IMR-90 (cell line): ENCODE measurements around the gene TBX4. TPM values are rescaled to one million over a fixed set of nuclear protein-coding genes. Genes with fewer than 3 reads are reported as not detected.

Source experiments
- ATAC-seq: fragments of 200-7000 bp; cut with Tn5 transposase; 2 replicates; pipeline ENCODE4 v1.9.1; 2020; ENCODE audit warnings: low read depth, mild to moderate bottlenecking, moderate library complexity
- BruUV-seq: library from RNA; stranded (reverse); fragments of 400-500 nt; replicated peaks from 2 replicates; lab custom pipeline; 2021; lab: Mats Ljungman, UMichigan
- CTCF ChIA-PET: fragments of 300-600 bp; formaldehyde crosslinking; extraction: SDS; loops from one replicate; lab custom pipeline; 2021; ENCODE audit warnings: antibody characterized with exemption; lab: Yijun Ruan, JAX
- POLR2A ChIA-PET: fragments of 300-600 bp; sonication (Branson Sonifier 250); formaldehyde crosslinking; loops from one replicate; lab custom pipeline; 2022; ENCODE audit warnings: antibody characterized with exemption; ENCODE audit not compliant: unreplicated experiment; lab: Charles Lee
- DNase-seq: peaks from one replicate; pipeline ENCODE4 v3.0.0; 2013
- H2AFZ ChIP-seq: replicated peaks from 2 replicates; pipeline ENCODE3; 2013; ENCODE audit warnings: low read length, mild to moderate bottlenecking; ENCODE audit not compliant: poor library complexity
- H2AK5ac ChIP-seq: 2 replicates; pipeline ENCODE4 v1.6.1; 2013; ENCODE audit warnings: low read depth, low read length, inconsistent platforms
- H2AK9ac ChIP-seq: replicated peaks from 2 replicates; pipeline ENCODE3; 2013; ENCODE audit warnings: mild to moderate bottlenecking, low read depth, low read length, moderate library complexity; ENCODE audit not compliant: poor library complexity
- H2BK120ac ChIP-seq: 2 replicates; pipeline ENCODE4 v1.6.1; 2013; ENCODE audit warnings: low read depth, low read length, inconsistent platforms
- H2BK15ac ChIP-seq: 3 replicates; pipeline ENCODE4 v1.6.1; 2013; ENCODE audit warnings: low read depth, low read length, inconsistent platforms
- H2BK20ac ChIP-seq: 2 replicates; pipeline ENCODE4 v1.6.1; 2013; ENCODE audit warnings: low read depth, mild to moderate bottlenecking, inconsistent platforms, low read length, moderate library complexity
- H2BK5ac ChIP-seq: 2 replicates; pipeline ENCODE4 v1.6.1; 2013; ENCODE audit warnings: mild to moderate bottlenecking, low read depth, low read length, inconsistent platforms; ENCODE audit not compliant: poor library complexity, severe bottlenecking
- H3K14ac ChIP-seq: replicated peaks from 2 replicates; pipeline ENCODE4 v1.6.1; 2013; ENCODE audit warnings: low read depth, low read length, inconsistent platforms
- H3K18ac ChIP-seq: 2 replicates; pipeline ENCODE4 v1.6.1; 2013; ENCODE audit warnings: low read depth, low read length, control low read depth
- H3K23ac ChIP-seq: 2 replicates; pipeline ENCODE4 v1.6.1; 2013; ENCODE audit warnings: low read depth, low read length, inconsistent platforms
- H3K27ac ChIP-seq: 2 replicates; pipeline ENCODE4 v1.5.1; 2013; ENCODE audit warnings: mild to moderate bottlenecking, control low read depth, low read length; ENCODE audit not compliant: insufficient read depth
- H3K27me3 ChIP-seq: 2 replicates; pipeline ENCODE4 v1.6.1; 2013; ENCODE audit warnings: low read length; ENCODE audit not compliant: control insufficient read depth, insufficient read depth
- H3K36me3 ChIP-seq: 2 replicates; pipeline ENCODE4 v1.6.1; 2013; ENCODE audit warnings: low read length, mixed read lengths; ENCODE audit not compliant: control insufficient read depth, insufficient read depth
- H3K4ac ChIP-seq: 2 replicates; pipeline ENCODE4 v1.6.1; 2013; ENCODE audit warnings: low read depth, low read length, inconsistent platforms
- H3K4me1 ChIP-seq: 2 replicates; pipeline ENCODE4 v1.6.1; 2013; ENCODE audit warnings: low read length, mixed read lengths; ENCODE audit not compliant: control insufficient read depth, insufficient read depth
- H3K4me2 ChIP-seq: 2 replicates; pipeline ENCODE4 v1.6.1; 2013; ENCODE audit warnings: low read depth, mild to moderate bottlenecking, control low read depth, low read length, moderate library complexity
- H3K4me3 ChIP-seq: 2 replicates; pipeline ENCODE4 v1.5.1; 2013; ENCODE audit warnings: low read depth, mild to moderate bottlenecking, control low read depth, low read length, moderate library complexity; ENCODE audit not compliant: insufficient read depth
- H3K56ac ChIP-seq: 2 replicates; pipeline ENCODE4 v1.6.1; 2013; ENCODE audit warnings: low read length, inconsistent platforms; ENCODE audit not compliant: insufficient read depth; ENCODE audit errors: extremely low read depth
- H3K79me1 ChIP-seq, 2 experiments: 2 replicates each; pipeline ENCODE4 v1.6.1; 2013; ENCODE audit warnings: low read length in 2 of 2, inconsistent platforms in 1 of 2, low read depth in 1 of 2
- H3K9ac ChIP-seq: 2 replicates; pipeline ENCODE4 v1.6.1; 2013; ENCODE audit warnings: low read depth, low read length, control low read depth
- H3K9me1 ChIP-seq: 2 replicates; pipeline ENCODE4 v1.6.1; 2013; ENCODE audit warnings: low read length, inconsistent platforms; ENCODE audit not compliant: insufficient read depth
- H3K9me3 ChIP-seq: 2 replicates; pipeline ENCODE4 v1.6.1; 2013; ENCODE audit warnings: low read length; ENCODE audit not compliant: control insufficient read depth, insufficient read depth
- H4K20me1 ChIP-seq: 2 replicates; pipeline ENCODE4 v1.6.1; 2013; ENCODE audit warnings: low read length, inconsistent platforms; ENCODE audit not compliant: insufficient read depth
- H4K5ac ChIP-seq: 2 replicates; pipeline ENCODE4 v1.6.1; 2013; ENCODE audit warnings: mild to moderate bottlenecking, low read depth, low read length, control low read depth
- H4K8ac ChIP-seq, 2 experiments: 2 replicates each; pipeline ENCODE4 v1.6.1; 2013; ENCODE audit warnings: low read depth in 2 of 2, low read length in 2 of 2, control low read depth in 1 of 2, inconsistent platforms in 1 of 2
- H4K91ac ChIP-seq: 2 replicates; pipeline ENCODE4 v1.6.1; 2013; ENCODE audit warnings: low read depth, low read length, inconsistent platforms; ENCODE audit not compliant: insufficient read depth
- BHLHE40 ChIP-seq: fragments of 150-350 bp; IDR thresholded peaks from 2 replicates; pipeline ENCODE4 v1.6.1; 2016; ENCODE audit warnings: mild to moderate bottlenecking, low read depth, low read length
- CEBPB ChIP-seq: IDR thresholded peaks from 2 replicates; pipeline ENCODE4 v1.6.1; 2012; ENCODE audit warnings: low read depth, low read length, improper control_type of control experiment
- CHD1 ChIP-seq: IDR thresholded peaks from 2 replicates; pipeline ENCODE4 v1.6.1; 2012; ENCODE audit warnings: low read depth, low read length, improper control_type of control experiment
- FOS ChIP-seq: fragments of 150-350 bp; IDR thresholded peaks from 2 replicates; pipeline ENCODE4 v1.6.1; 2016; ENCODE audit warnings: low read depth, low read length
- MAFK ChIP-seq: IDR thresholded peaks from 2 replicates; pipeline ENCODE4 v1.6.1; 2012; ENCODE audit warnings: low read depth, low read length, improper control_type of control experiment
- MAZ ChIP-seq: IDR thresholded peaks from 2 replicates; pipeline ENCODE4 v1.6.1; 2012; ENCODE audit warnings: low read depth, mild to moderate bottlenecking, low read length, improper control_type of control experiment, moderate library complexity, borderline replicate concordance
- MXI1 ChIP-seq: IDR thresholded peaks from 2 replicates; pipeline ENCODE4 v1.6.1; 2012; ENCODE audit warnings: low read depth, mild to moderate bottlenecking, low read length, moderate library complexity, borderline replicate concordance
- NFE2L2 ChIP-seq: fragments of 150-350 bp; IDR thresholded peaks from 2 replicates; pipeline ENCODE4 v1.6.1; 2016; ENCODE audit warnings: low read depth, mild to moderate bottlenecking, low read length
- POLR2A ChIP-seq: IDR thresholded peaks from 2 replicates; pipeline ENCODE4 v1.6.1; 2012; ENCODE audit warnings: mild to moderate bottlenecking, low read depth, low read length
- RAD21 ChIP-seq: IDR thresholded peaks from 2 replicates; pipeline ENCODE4 v1.6.1; 2012; ENCODE audit warnings: low read length, improper control_type of control experiment
- RCOR1 ChIP-seq: IDR thresholded peaks from 2 replicates; pipeline ENCODE4 v1.6.1; 2012; ENCODE audit warnings: mild to moderate bottlenecking, low read length, improper control_type of control experiment; ENCODE audit not compliant: insufficient replicate concordance
- RFX5 ChIP-seq: IDR thresholded peaks from 2 replicates; pipeline ENCODE4 v1.8.0; 2012; ENCODE audit warnings: low read depth, mild to moderate bottlenecking, low read length, moderate library complexity
- SMC3 ChIP-seq: fragments of 150-350 bp; IDR thresholded peaks from 2 replicates; pipeline ENCODE4 v1.6.1; 2016; ENCODE audit warnings: low read depth, mild to moderate bottlenecking, antibody characterized with exemption, low read length, moderate library complexity
- USF2 ChIP-seq: fragments of 150-350 bp; IDR thresholded peaks from 2 replicates; pipeline ENCODE4 v1.6.1; 2017; ENCODE audit warnings: mild to moderate bottlenecking, antibody characterized with exemption, low read length, low read depth
- WGBS, 2 experiments: methylation state at CpG; one replicate each; pipeline versions ENCODE4 v1.1.5 to v1.1.7; 2013; ENCODE audit warnings: missing lambda C conversion rate in 2 of 2; ENCODE audit not compliant: insufficient read length in 1 of 2; ENCODE audit errors: extremely low coverage in 2 of 2; 5-methylcytosine and 5-hydroxymethylcytosine counted together
- dilution Hi-C: fragments of 300-500 bp; cut with HindIII; formaldehyde crosslinking; loops from one replicate; pipeline ENCODE4 v1.14.3; 2018; ENCODE audit warnings: low sequenced_read_pairs; ENCODE audit not compliant: unreplicated experiment
- in situ Hi-C: fragments of 300-500 bp; cut with MboI; formaldehyde crosslinking; loops from 3 replicates; pipeline ENCODE4 v1.14.3; 2019; ENCODE audit warnings: low sequenced_read_pairs, inconsistent platforms, mixed read lengths
- intact Hi-C: fragments of 100-400 bp; cut with micrococcal nuclease; formaldehyde crosslinking; loops from 2 replicates; pipeline ENCODE4 v1.10.0; 2022
- polyA plus RNA-seq, 3 experiments: library from polyadenylated mRNA; depleted of rRNA; stranded (reverse); fragments of >200 nt; gene quantifications; 2 replicates each; pipeline ENCODE4 v1.2.3, GENCODE V29; 2012; ENCODE audit warnings: low replicate concordance in 1 of 3
- total RNA-seq: library from RNA; depleted of rRNA; stranded (reverse); fragments of >200 nt; gene quantifications from 2 replicates; pipeline ENCODE4 v1.2.3, GENCODE V29; 2012
- TF ChIP-seq, protein P1 (sequence below): fragments of 150-350 bp; IDR thresholded peaks from 2 replicates; pipeline ENCODE4 v1.6.1; 2016; ENCODE audit warnings: low read depth, mild to moderate bottlenecking, low read length, moderate library complexity, borderline replicate concordance
- TF ChIP-seq, protein P2 (sequence below): conservative IDR thresholded peaks from 2 replicates; pipeline ENCODE4 v1.5.1; 2012; ENCODE audit warnings: mild to moderate bottlenecking, low read depth, low read length, improper control_type of control experiment

Gene TBX4
- total and polyA plus RNA-seq, 2 of the 4 experiments (the other 2 are of a cell fraction) = 0.05 TPM; not detected in 1

GRCh38 chr17:61502292-61502691 is 50.1 kb downstream of the TBX4 start:
- no peak overlapping the region for H2AK5ac ChIP-seq
- DNase-seq (no peak), ATAC-seq (no peak)
- H4K8ac ChIP-seq = no peak overlapping the region
- H3K56ac ChIP-seq = no peak overlapping the region
- H2AK9ac ChIP-seq = no peak overlapping the region
- no peak overlapping the region for H3K4ac ChIP-seq
- no peak overlapping the region for H2BK15ac ChIP-seq
- H4K20me1 ChIP-seq = no peaks in the 10 kb centered on the region; the same call in 1 of the 2 replicates
- no peak overlapping the region for H4K91ac ChIP-seq
- H3K79me1 ChIP-seq = no peaks in the 10 kb centered on the region
- H3K4me2 ChIP-seq = no peak overlapping the region
- no peak overlapping the region for H4K5ac ChIP-seq
- H3K14ac ChIP-seq = no peak overlapping the region
- dilution Hi-C loops = no loop called here
- H3K36me3 ChIP-seq = no peaks in the 10 kb centered on the region
- CTCF ChIA-PET = no interaction called here
- H3K4me1 ChIP-seq = peaks cover 3% of the 10 kb centered on the region
- H2AFZ ChIP-seq = no peak overlapping the region
- POLR2A ChIA-PET = no interaction called here
- WGBS, 2 experiments = no CpG with 5 or more reads among the region's 5 CpGs
- no peak overlapping the region for H2BK5ac ChIP-seq
- BruUV-seq = no TSS peak
- TF ChIP-seq MXI1 (no peak), NFE2L2 (no peak), USF2 (no peak), MAZ (no peak), RAD21 (no peak), FOS (no peak), RFX5 (no peak), BHLHE40 (no peak), MAFK (no peak), POLR2A (no peak), RCOR1 (no peak), SMC3 (no peak), CEBPB (no peak), CHD1 (no peak)
- TF ChIP-seq, protein P1, sequence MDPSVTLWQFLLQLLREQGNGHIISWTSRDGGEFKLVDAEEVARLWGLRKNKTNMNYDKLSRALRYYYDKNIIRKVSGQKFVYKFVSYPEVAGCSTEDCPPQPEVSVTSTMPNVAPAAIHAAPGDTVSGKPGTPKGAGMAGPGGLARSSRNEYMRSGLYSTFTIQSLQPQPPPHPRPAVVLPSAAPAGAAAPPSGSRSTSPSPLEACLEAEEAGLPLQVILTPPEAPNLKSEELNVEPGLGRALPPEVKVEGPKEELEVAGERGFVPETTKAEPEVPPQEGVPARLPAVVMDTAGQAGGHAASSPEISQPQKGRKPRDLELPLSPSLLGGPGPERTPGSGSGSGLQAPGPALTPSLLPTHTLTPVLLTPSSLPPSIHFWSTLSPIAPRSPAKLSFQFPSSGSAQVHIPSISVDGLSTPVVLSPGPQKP = no peak
- TF ChIP-seq, protein P2, sequence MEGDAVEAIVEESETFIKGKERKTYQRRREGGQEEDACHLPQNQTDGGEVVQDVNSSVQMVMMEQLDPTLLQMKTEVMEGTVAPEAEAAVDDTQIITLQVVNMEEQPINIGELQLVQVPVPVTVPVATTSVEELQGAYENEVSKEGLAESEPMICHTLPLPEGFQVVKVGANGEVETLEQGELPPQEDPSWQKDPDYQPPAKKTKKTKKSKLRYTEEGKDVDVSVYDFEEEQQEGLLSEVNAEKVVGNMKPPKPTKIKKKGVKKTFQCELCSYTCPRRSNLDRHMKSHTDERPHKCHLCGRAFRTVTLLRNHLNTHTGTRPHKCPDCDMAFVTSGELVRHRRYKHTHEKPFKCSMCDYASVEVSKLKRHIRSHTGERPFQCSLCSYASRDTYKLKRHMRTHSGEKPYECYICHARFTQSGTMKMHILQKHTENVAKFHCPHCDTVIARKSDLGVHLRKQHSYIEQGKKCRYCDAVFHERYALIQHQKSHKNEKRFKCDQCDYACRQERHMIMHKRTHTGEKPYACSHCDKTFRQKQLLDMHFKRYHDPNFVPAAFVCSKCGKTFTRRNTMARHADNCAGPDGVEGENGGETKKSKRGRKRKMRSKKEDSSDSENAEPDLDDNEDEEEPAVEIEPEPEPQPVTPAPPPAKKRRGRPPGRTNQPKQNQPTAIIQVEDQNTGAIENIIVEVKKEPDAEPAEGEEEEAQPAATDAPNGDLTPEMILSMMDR = no peak
- H3K4me3 ChIP-seq = no peak overlapping the region
- no peak overlapping the region for H3K9ac ChIP-seq
- H2BK20ac ChIP-seq = no peak overlapping the region
- in situ Hi-C loops = no loop called here
- H3K9me1 ChIP-seq = peaks cover 3% of the 10 kb centered on the region; the same call in 1 of the 2 replicates
- H3K23ac ChIP-seq = 0 out of 2 replicates have a peak overlapping the region, but pooled peaks have one; percentile 33
- intact Hi-C loops = no loop called here
- no peak overlapping the region for H3K27ac ChIP-seq
- H3K9me3 ChIP-seq = no peaks in the 10 kb centered on the region
- no peak overlapping the region for H2BK120ac ChIP-seq
- no peak overlapping the region for H3K18ac ChIP-seq
- peaks cover under 1% of the 10 kb centered on the region for H3K27me3 ChIP-seq
